NCI-H774 (cell line): ENCODE results near the gene LRRC71.

Source experiments
- DNase-seq: peaks from one replicate; lab custom pipeline; 2025; lab: John Stamatoyannopoulos, UW

The LRRC71 gene

GRCh38 chr1:156892190-156893047 is 28.0 kb upstream of the LRRC71 start:
- peak; percentile 71 for DNase-seq

GRCh38 chr1:156893048-156893953 is 27.1 kb upstream of the LRRC71 start, which contains the start of gene PEAR1:
Gene PEAR1 (plus strand): TSS chr1:156893718. CDS start chr1:156903927, 10,209 bp downstream.
- no peak for DNase-seq

GRCh38 chr1:156894001-156894400 is 26.4 kb upstream of the LRRC71 start:
- DNase-seq: no peak

GRCh38 chr1:156894711-156895454 is 25.5 kb upstream of the LRRC71 start:
- no peak for DNase-seq

GRCh38 chr1:156895455-156895812 is 25.0 kb upstream of the LRRC71 start:
- no peak for DNase-seq

- DNase-seq: no peak
Observed at GRCh38 chr1:156895927-156896326, 24.5 kb upstream of the LRRC71 start.

- DNase-seq: no peak
Observed at GRCh38 chr1:156896490-156897033, 23.9 kb upstream of the LRRC71 start.

GRCh38 chr1:156897078-156897825 is 23.2 kb upstream of the LRRC71 start:
- no peak for DNase-seq

GRCh38 chr1:156898161-156898566 is 22.3 kb upstream of the LRRC71 start:
- no peak for DNase-seq

- DNase-seq: no peak
Observed at GRCh38 chr1:156898971-156899664, 21.3 kb upstream of the LRRC71 start.

- DNase-seq: no peak
Observed at GRCh38 chr1:156899956-156900718, 20.3 kb upstream of the LRRC71 start.

GRCh38 chr1:156900896-156901589 is 19.4 kb upstream of the LRRC71 start:
- DNase-seq: no peak

- DNase-seq: no peak
Observed at GRCh38 chr1:156901590-156901900, 18.9 kb upstream of the LRRC71 start.

- no peak for DNase-seq
Observed at GRCh38 chr1:156901966-156902915, 18.2 kb upstream of the LRRC71 start.

- DNase-seq: no peak
Observed at GRCh38 chr1:156903328-156904091, 16.9 kb upstream of the LRRC71 start.

GRCh38 chr1:156904187-156904959 is 16.1 kb upstream of the LRRC71 start:
- DNase-seq: no peak

- no peak for DNase-seq
Observed at GRCh38 chr1:156905176-156905575, 15.3 kb upstream of the LRRC71 start.
